ENCODE results near the gene PDZD7.
"Not testable (repeated sequence)": the region's sequence is repeated elsewhere in the genome, so short reads cannot be mapped to it uniquely, and the experiment has no call there.

PDZD7 gene

GRCh38 chr10:100976906-100977305 lies 54.0 kb downstream of the PDZD7 start:
- no peak for DNase-seq
- intact Hi-C loops (cut with DNase I): no loop called here

- intact Hi-C loops (cut with DNase I); DNase-seq: not testable (repeated sequence)
Measured at GRCh38 chr10:100975397-100975796, 55.5 kb downstream of the PDZD7 start.

GRCh38 chr10:100972904-100973535 lies 57.9 kb downstream of the PDZD7 start:
- DNase-seq: no peak
- intact Hi-C loops (cut with DNase I): no loop called here

GRCh38 chr10:100972115-100972903 lies 58.6 kb downstream of the PDZD7 start:
- intact Hi-C loops (cut with DNase I): no loop called here
- no peak for DNase-seq

- intact Hi-C loops (cut with DNase I): no loop called here
- DNase-seq: no peak
Measured at GRCh38 chr10:100970914-100971811, 59.8 kb downstream of the PDZD7 start.

GRCh38 chr10:100970076-100970913 lies 60.6 kb downstream of the PDZD7 start:
- DNase-seq: no peak
- intact Hi-C loops (cut with DNase I): no loop called here

GRCh38 chr10:100969187-100970075 lies 61.5 kb downstream of the PDZD7 start, which contains the start of gene SEMA4G:
TSS of gene SEMA4G (plus strand) at chr10:100969504. CDS start at chr10:100972913, 3,409 bp downstream.
- intact Hi-C loops (cut with DNase I): no loop called here
- DNase-seq: peak in 3 of 10 donors; percentile 29 to 90 (median 35)

- intact Hi-C loops (cut with DNase I): no loop called here
- DNase-seq: no peak
Measured at GRCh38 chr10:100968863-100969186, 62.1 kb downstream of the PDZD7 start.

GRCh38 chr10:100968062-100968736 lies 62.7 kb downstream of the PDZD7 start:
- no peak for DNase-seq
- intact Hi-C loops (cut with DNase I): no loop called here

- intact Hi-C loops (cut with DNase I): no loop called here
- peak in 1 of 10 donors; percentile 12 for DNase-seq
Measured at GRCh38 chr10:100967332-100967731, 63.6 kb downstream of the PDZD7 start.

GRCh38 chr10:100966887-100967286 lies 64.0 kb downstream of the PDZD7 start:
- DNase-seq: no peak
- intact Hi-C loops (cut with DNase I): no loop called here

GRCh38 chr10:100965820-100966219 lies 65.1 kb downstream of the PDZD7 start:
- DNase-seq: no peak
- intact Hi-C loops (cut with DNase I): no loop called here

- DNase-seq: no peak
- intact Hi-C loops (cut with DNase I): no loop called here
Measured at GRCh38 chr10:100963826-100964225, 67.1 kb downstream of the PDZD7 start.

GRCh38 chr10:100962351-100963080 lies 68.4 kb downstream of the PDZD7 start:
- no peak for DNase-seq
- intact Hi-C loops (cut with DNase I): no loop called here

GRCh38 chr10:100960251-100960650 lies 70.7 kb downstream of the PDZD7 start:
- intact Hi-C loops (cut with DNase I): no loop called here
- no peak for DNase-seq
